Measurements from ENCODE around the gene KCTD3.

Gene KCTD3

DNA sequence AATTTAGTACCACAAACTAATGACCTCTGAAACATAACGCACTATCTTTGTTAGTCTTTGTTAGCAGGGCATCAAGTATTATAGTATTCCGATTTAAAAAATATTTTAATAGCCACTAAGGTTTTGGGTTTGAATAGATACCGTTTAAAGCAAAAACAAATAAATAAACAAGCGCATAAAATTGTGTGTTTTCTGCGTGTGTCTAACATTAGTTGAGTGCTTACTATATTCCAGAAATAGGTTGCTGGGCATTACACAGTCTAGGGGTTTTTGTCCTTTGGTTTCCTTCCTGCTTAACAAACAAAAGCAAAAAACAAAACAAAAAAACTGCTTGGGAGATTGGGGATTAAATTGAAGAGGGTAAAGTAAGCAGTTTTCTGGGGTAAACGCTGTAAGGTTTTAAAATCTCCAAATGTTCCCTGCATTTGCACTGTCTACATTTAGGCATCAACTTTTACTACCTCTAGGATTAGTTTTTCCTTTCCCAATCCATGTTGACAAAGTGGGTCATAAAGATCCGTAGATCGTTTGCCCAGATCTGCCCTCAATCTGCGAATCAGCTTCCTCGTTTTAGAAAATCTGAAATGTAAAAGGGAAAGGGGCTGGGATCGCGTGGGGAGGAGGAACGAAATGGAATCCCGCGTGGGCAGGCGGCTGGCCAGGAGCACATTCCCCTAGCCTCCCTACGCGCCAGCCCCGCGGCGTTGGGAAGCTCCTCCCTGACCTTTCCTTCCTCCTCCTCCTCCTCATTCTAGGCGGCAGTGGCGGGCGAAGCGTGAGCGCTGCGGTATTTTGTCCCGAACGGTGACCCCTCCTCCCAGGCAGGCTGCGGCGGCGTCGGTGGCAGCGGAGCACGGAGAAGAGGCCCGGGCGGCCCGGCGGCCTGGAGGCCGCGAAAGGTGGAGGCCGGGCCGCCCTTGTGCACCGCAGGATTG, at the start of gene KCTD3:
Gene KCTD3 (plus strand): TSS at position 749 of the 935 bp plus-strand sequence. CDS start 382 bp downstream, outside the sequence.
- DNase-seq, result peak in 54 of 56 donors; percentile 21 to 86 (median 70)

DNA sequence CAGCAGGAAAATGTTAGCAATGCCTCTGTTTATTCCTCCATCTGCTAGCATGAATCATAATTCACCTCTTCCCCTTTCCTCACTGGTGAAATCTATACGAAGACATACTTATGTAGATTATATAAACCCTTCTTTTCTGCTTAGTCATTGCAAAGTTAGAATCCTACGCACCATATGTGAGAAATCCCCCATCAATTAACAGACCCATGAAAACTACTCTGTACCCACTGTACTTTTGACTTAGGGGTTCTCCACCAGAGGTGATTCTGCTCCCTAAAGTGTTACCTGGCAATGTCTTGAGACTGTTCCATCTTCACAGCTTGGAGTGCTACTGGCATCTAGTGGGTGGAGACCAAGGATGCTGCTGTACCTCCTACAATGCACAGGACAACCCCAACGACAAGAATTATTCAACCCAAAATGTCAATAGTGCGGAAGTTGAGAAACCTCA, 49.6 kb upstream of the KCTD3 start:
- DNase-seq, result no peak

DNA sequence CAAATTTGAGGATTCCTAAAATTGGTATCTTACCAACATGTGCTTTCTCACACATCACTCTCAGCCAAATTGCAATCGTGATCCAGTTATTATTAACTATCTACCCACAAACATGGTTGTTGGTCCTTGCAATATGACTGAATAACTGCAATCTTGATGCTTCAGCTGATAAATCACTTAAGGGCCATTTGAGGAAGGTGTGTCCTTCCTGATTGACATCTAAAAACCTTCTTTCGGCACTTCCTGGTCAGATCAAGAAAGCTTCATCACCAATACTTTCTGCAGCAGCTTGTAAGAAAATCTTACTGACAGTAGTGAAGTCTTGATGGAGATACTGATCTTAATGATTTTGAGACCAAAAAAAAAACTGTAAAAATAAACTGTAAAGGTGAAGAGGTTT, 48.5 kb upstream of the KCTD3 start:
- no peak for DNase-seq

DNA sequence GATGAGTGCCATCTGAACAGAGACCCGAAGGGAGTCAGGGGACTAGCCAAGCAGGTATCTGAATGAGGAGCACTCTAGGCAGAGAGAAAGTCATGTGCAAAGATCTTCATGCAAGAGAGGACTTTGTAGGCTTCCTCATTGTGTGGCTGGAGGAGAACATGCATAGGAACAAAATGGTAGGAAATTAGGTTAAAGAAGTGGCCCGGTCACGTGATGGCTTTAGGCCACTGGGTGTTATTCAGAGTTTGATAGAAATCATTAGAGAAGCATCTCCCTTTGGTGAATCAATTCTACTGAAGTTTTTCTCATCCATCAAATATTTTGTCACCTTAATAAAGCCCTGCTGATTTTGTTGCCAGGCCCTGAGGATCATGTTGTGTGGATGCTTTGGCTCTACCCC, 45.8 kb upstream of the KCTD3 start:
- no peak for DNase-seq

DNA sequence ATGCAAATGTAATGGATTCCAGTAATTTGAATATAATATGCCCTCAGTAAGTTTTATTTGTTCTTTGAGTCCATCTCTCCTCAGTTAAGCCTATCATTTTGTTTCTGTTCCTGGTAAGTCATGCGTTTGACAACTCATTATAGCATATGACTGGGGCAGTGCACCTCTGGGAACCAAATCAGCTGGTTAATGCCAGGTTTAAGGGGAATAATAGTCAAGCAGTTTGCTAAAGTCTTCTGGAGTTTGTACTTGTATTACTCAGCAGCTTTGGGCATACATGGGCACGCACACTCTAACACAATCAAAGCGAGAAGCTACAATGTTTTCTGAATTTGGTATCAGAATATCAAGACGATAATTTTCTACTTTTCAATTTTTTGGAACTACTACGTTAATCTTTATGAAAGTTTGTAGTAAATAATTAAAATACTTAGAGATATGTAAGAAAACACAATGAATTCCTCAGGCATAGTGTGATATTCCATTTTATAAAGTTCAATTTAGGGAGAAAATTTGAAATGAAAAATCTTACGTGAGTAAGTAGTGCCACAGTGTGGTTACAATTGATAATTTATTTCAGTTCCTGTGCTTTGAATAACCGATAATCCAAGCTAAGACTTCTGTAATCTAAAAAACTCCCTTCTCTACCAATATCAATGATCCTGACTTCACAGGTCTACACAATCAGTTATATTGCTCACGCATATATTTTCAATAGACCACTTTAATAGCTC, 43.8 kb upstream of the KCTD3 start:
- no peak for DNase-seq

DNA sequence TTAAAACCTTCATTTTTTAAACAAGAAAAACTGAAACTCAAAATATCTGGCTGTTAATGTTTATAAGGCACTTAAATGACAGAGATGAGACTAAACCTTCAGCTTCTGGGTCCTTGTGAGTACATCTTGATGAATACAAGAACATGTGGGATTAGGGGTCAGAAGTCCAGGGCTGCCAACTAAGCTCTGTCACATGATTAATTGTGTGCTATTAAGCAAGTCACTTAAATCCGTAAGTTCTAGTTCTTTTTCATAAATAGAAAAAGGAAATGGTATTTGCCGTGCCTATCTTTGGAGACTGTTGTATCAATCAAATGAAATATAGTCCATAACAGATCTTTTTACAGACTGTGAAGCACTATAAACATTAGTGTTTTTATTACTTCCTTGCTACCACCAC, 43.2 kb upstream of the KCTD3 start:
- DNase-seq, result no peak

DNA sequence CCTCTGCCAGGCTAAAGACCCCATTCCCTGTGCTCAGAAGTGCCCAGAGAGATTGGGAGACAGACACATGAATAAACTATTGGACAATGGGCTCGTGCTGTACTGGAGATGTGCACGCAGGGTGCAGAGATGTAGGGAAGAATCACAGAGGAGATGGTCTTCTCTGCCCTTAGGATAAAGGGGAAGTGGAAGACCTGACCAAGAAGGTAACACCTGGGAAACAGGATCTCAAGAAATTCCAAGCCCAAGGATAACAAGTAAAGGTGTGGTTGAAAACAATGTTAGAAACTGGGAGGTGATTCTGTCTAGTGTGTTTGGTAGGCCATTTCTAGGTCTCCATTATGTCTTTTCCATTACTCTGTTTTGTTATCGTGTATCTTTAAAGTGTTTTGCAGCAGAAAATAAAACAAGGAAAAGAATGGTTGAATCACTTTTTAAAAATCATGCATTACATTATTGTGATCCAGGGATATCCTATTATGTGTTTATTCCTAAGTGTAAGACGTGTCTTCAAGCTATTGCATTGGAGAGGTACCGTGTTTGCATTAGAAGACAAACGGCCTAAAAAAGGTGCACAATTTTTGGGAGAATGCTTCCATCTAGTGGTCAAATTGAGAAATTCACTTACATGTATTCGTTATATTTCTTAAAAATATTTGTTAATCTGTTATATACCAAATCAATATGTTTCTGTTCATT, 40.8 kb upstream of the KCTD3 start:
- no peak for DNase-seq

DNA sequence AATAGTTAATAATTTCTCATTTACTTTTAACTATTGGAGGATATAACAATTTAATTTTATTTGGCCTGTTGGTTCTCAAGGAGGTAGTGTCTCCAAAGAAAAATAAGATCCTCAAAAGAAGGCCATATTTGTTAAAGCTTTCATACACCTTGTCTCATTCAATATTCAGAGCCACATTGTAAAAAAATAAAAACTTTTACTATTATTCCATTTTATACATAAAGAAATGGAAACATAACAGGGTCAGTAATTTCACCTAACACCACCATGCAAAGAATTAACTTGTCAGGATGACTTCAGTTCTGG, 40.3 kb upstream of the KCTD3 start:
- no peak for DNase-seq

DNA sequence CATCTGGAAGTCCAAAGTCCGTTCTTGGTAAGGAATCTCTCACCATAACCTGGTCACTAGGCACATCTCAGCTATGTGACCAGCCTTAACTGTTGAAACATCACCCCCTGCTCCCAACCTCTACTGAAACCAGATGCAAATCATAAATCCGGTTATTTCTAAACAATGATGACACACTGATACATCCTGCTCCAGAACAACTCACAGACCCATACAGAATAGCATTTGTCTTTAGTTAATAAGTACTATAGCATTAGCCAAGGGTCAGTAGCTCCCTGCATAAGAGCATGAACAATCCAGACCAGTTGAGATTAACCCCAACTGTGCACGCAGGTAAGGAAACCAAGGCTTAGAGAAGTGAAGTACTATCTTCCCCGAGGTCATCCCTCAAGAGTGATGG, 38.0 kb upstream of the KCTD3 start:
- DNase-seq, result no peak

DNA sequence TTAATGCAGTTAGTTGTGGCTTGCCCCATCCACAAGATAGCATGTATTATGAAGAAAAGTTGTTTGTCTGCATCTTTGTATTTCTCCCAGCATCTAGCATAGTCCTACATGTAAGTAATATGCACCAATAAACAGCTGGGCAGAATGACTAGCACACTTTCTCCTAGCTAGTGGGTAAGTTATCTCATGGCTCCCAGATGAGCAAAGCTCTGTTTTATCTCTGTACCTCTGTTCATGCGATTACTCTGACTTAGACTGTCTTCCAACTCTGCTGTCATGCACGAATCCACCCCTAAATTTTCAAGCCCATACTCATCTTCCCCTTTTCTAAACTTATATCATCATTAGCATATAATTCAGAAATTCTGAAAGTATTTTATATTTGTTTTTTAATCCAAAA, 37.5 kb upstream of the KCTD3 start:
- DNase-seq, result no peak

DNA sequence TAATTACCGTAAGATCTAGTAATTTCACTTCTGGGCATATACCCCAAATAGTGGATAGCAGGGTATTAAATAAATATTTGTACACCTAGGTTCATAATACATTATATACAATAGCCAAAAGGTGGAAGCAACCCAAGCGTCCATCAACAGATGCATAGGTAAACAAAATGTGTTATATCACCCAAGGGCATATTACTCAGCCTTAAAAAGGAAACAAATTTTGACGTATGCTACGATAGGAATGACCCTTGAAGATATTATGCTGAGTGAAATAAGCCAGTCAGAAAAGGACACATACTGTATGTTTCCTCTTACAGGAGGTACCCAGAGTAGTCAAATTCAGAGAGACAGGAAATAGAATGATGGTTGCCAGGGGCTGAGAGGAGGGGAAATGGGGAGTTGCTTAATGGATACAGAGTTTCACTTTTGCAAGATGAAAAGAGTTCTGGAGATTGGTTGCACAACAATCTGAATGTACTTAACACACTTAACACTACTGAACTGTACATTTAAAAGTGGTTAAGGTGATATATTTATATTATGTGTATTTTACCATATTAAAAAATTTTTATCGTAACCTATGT, 36.6 kb upstream of the KCTD3 start:
- DNase-seq, result no peak

DNA sequence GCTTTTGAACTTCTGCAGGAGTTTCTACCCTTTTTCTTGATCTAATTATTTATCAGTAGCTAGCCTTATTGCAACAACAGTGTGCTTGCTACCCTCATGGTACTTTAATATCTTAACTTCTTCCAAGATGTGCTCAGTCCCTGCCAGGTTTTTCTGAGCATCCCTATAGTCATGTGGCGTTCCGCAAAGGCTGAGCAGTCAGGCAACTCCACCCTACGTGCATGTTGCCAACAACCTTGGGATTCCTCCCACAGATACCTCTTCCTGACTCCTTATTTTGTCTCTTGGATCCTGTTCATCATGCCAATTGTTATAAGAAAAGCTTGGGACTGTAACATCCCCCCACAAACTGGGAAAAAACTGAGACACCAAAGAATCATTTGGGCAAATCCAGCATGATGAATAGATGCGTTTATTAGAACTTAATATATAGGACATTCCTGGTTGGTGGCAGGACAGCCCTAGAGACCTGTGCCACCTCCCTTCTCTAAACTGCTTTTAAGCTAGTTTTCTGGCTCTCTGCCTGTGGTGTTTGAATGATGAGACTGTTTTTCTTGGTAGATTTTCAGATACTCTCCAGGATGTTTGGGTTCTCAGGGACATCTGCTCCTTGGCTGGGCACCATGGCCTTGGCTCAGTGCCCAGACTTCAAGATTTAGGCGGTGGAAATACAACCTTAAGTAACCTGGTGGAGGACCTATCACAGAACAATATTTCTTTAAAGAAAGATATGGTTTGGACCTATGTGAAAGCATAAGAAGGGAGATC, 27.1 kb upstream of the KCTD3 start:
- DNase-seq, result no peak

DNA sequence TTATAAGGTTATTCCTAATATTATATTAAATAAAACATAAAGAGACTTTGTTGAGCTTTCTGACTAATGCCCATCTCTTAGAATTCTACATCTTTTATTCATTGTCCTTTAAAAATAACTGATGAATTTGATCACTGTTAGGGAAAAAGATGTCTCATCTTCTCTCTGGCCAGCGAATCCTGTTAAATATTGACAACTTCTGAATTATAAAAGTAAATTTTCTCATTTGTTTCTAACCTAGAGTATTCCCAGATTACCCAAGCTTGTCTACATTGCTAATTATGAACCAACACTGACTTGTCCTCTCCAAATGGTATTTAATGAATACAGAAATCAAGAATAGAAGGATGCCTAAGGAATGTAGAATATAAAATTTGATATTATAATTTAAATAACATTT, 24.8 kb upstream of the KCTD3 start:
- DNase-seq, result no peak

DNA sequence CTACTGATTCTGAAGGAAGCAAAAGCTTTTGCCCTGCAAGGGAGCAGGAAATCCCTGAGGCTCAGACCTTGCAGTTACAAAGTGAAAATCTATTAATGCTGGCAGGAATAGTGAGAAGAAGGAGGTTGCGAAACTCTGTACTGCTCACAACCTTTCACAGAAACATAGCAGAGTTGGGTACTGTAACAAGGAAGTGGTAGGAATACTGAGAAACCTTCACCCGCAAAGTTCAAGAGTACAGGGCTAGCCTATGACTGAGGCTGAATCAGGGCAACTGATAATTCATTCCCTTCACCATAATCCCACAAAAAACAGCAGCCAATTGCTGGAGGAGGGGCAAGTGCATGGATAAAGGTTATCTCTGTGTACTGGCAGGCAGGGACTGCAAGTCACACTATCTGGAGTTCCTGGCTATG, 23.9 kb upstream of the KCTD3 start:
- DNase-seq, result no peak

DNA sequence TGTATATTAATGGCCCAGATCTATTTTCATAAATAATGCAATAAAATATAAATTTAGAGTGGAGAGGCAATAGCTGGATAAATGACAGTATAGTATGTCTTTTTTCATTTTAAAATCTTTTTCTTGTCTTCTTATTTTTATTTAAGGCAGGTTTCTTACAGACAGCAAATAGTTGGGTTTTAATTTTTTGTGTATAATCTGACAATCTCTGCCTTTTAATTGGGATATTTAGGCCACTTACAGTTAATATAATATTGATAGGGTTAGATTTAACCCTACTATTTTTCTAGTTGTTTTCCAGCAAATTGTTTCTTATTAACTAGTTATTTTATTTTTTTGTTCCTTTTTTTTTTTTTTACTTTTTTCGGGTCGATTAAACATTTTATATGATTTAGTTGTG, 23.3 kb upstream of the KCTD3 start:
- DNase-seq, result no peak

DNA sequence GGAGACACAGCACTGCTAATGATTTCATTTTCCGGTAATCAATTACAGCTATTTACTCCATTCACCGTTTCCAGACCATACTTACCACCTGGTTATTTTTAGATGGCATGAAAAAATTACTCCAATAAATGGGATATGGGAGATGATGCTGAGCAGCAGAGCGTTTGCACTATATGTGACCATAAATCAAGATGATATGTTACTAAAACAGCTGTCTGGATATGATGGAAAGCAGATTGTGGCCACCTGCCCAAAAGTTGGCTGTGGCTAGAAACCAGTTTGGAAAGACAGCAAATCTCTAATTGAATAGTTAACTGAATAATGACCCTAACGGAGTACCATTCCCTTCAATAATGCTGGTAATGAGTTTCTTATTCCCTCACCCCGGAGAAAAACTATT, 22.5 kb upstream of the KCTD3 start:
- no peak for DNase-seq

DNA sequence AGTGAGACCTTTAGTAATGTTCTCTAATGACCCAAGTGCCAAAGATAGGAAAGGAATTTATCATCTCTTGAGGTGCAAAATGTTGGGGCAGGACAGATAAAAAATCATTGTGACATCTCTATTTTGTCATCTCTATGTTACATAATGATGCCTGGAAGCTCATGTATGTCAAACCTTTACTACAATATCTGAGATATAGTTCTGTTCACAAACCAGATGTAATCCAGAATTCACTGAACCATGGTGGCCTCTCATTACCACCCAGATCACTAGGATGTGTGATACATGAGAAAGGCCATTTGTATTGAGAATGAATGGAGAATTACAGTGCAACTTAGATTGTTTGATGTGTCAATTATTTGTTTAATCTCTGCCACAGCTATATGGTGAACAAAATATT, 22.0 kb upstream of the KCTD3 start:
- DNase-seq, result no peak

DNA sequence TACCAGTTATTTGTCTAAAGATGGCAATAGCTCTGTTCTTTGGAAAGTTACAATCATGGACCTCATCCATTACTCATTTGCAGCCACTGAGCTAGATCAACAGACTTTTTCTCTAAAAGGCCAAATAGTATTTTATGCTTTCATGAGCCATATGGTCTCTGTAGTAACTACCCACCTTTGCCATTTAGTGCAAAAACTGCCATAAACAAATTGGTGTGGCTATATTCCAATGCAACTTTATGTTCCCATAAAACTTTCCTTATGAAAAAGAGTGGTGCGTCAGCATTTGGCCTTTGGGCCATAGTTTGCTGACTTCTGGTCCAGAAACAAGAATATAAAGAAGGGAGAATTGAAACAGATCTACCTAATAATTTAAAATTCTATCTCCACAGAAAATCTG, 20.1 kb upstream of the KCTD3 start:
- DNase-seq, result no peak

DNA sequence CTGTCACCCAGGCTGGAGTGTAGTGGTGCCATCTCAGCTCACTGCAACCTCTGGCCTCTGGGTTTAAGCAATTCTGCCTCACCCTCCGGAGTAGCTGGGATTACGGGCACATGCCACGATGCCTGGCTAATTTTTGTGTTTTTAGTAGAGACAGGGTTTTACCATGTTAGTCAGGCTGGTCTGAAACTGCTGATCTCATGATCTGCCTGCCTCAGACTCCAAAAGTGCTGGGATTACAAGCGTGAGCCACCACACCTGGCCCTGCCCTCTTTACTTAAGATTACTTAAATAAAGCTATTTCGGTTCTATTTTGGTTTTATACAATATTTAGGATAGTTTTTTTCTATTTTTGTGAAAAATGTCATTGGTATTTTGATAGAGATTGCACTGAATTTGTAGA, 15.3 kb upstream of the KCTD3 start:
- no peak for DNase-seq

DNA sequence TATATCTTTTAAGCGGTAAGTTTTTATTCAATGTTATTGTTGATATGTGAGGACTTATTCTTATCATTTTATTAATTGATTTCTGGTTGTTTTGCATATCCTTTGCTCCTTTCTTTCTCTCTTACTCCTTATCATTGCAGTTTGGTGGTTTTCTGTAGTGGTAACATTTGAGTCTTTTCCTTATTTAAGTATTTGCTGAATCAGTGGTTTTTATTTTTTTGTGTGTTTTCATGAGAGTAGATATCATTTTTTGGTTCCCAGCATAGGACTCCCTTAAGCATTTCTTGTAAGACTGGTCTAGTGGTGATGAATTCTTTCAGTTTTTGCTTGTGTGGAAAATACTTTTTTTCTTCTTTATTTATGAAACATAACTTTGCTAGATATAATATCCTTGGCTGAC, 12.2 kb upstream of the KCTD3 start:
- no peak for DNase-seq

DNA sequence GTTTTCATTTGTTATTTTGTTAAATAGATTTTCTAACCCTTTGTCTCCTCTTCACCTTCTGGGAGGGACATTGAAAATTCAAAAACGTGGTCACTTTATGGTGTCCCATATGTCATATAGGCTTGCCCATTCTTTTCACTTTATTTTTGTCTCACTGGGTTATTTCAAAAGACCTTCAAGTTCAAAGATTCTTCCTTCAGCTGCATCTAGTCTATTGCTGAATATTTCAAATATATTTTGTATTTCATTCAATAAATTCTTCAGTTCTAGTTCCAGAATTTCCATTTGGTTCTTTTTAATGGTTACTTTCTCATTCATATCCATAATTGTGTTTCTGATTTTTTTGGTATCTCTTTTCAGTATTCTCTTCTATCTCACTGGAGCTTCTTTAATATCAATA, 11.6 kb upstream of the KCTD3 start:
- no peak for DNase-seq
